Naive B cell (primary cell): ENCODE measurements around the gene C3orf80. TPM values are rescaled to one million over a fixed set of nuclear protein-coding genes. Genes with fewer than 3 reads are reported as not detected.

ENCODE experiments used
- polyA plus RNA-seq, 6 donors: library from polyadenylated mRNA; unstranded; fragments of 300-500 nt; fragmentation: Illumina TruSeq; gene quantifications; one replicate each; pipeline ENCODE4 v1.2.3, GENCODE V29; 2021; ENCODE audit warnings: low read depth in 6 of 6

Gene C3orf80
- polyA plus RNA-seq, 6 donors from 2014 or later = not detected

Other genes starting within 250 kb of the C3orf80 start
- 1 to 10 TPM in 5 of 6 donors, not detected in 1; 2.8 to 5.3 (median 3.9) TPM for gene IL12A, start 236.6 kb upstream of the C3orf80 start, polyA plus RNA-seq
- 1 to 10 TPM; 4.0 to 8.4 (median 5.6) TPM for gene IFT80, start 173.8 kb downstream of the C3orf80 start, polyA plus RNA-seq
- gene SMC4, start 174.2 kb downstream of the C3orf80 start, polyA plus RNA-seq = 10 to 100 TPM; 36.3 to 51.1 (median 46.1) TPM
- 10 to 100 TPM in 5 of 6 donors, 1 to 10 TPM in 1; 2.9 to 37.2 (median 27.4) TPM for gene TRIM59, start 224.4 kb downstream of the C3orf80 start, polyA plus RNA-seq